ENCODE measurements around the gene PTPN14.
"Not testable (repeated sequence)": the region's sequence is repeated elsewhere in the genome, so short reads cannot be mapped to it uniquely, and the experiment has no call there.

PTPN14 gene

GRCh38 chr1:214523124-214523824 lies 28.1 kb downstream of the PTPN14 start:
- H3K27me3 ChIP-seq (ENCODE audit: control insufficient read depth in 1 of 2, insufficient read depth in 2 of 2, low read length in 2 of 2): no peaks in the 10 kb centered on the region
- no peak overlapping the region for H3K27ac ChIP-seq (ENCODE audit: low read depth, low read length)
- no peaks in the 10 kb centered on the region for H3K9me3 ChIP-seq (ENCODE audit: control insufficient read depth in 1 of 2, low read length in 2 of 2)
- no peak overlapping the region for H3K4me3 ChIP-seq (ENCODE audit: low read depth in 1 of 2, low read length in 2 of 2)
- no peak overlapping the region for H3K9ac ChIP-seq (ENCODE audit: low read depth in 1 of 2, low read length in 2 of 2)
- H3K4me1 ChIP-seq (ENCODE audit: control insufficient read depth in 1 of 2, insufficient read depth in 2 of 2, low read length in 2 of 2): no peaks in the 10 kb centered on the region
- no peaks in the 10 kb centered on the region for H3K36me3 ChIP-seq (ENCODE audit: control insufficient read depth in 1 of 2, insufficient read depth in 2 of 2, low read length in 2 of 2)

GRCh38 chr1:214521458-214521857 lies 29.9 kb downstream of the PTPN14 start:
- H3K36me3 ChIP-seq (ENCODE audit: control insufficient read depth in 1 of 2, insufficient read depth in 2 of 2, low read length in 2 of 2); H3K27ac ChIP-seq (ENCODE audit: low read depth, low read length); H3K4me1 ChIP-seq (ENCODE audit: control insufficient read depth in 1 of 2, insufficient read depth in 2 of 2, low read length in 2 of 2): not testable (repeated sequence)

GRCh38 chr1:214520544-214521165 lies 30.7 kb downstream of the PTPN14 start:
- H3K4me3 ChIP-seq (ENCODE audit: low read depth in 1 of 2, low read length in 2 of 2): no peak overlapping the region
- no peaks in the 10 kb centered on the region for H3K27me3 ChIP-seq (ENCODE audit: control insufficient read depth in 1 of 2, insufficient read depth in 2 of 2, low read length in 2 of 2)
- no peak overlapping the region for H3K9ac ChIP-seq (ENCODE audit: low read depth in 1 of 2, low read length in 2 of 2)
- H3K36me3 ChIP-seq (ENCODE audit: control insufficient read depth in 1 of 2, insufficient read depth in 2 of 2, low read length in 2 of 2): no peaks in the 10 kb centered on the region
- peaks cover 8 to 12% of the 10 kb centered on the region in 2 donors for H3K4me1 ChIP-seq (ENCODE audit: control insufficient read depth in 1 of 2, insufficient read depth in 2 of 2, low read length in 2 of 2)
- H3K27ac ChIP-seq (ENCODE audit: low read depth, low read length): no peak overlapping the region
- H3K9me3 ChIP-seq (ENCODE audit: control insufficient read depth in 1 of 2, low read length in 2 of 2): no peaks in the 10 kb centered on the region

More at GRCh38 chr1:214521458-214521857, 29.9 kb downstream of the PTPN14 start:
- H3K4me3 ChIP-seq (ENCODE audit: low read depth in 1 of 2, low read length in 2 of 2); H3K27me3 ChIP-seq (ENCODE audit: control insufficient read depth in 1 of 2, insufficient read depth in 2 of 2, low read length in 2 of 2); H3K9ac ChIP-seq (ENCODE audit: low read depth in 1 of 2, low read length in 2 of 2); H3K9me3 ChIP-seq (ENCODE audit: control insufficient read depth in 1 of 2, low read length in 2 of 2): not testable (repeated sequence)

GRCh38 chr1:214518361-214518760 lies 33.0 kb downstream of the PTPN14 start:
- Histone ChIP-seq H3K36me3 (ENCODE audit: control insufficient read depth in 1 of 2, insufficient read depth in 2 of 2, low read length in 2 of 2) (no peaks in the 10 kb centered on the region), H3K4me3 (ENCODE audit: low read depth in 1 of 2, low read length in 2 of 2) (no peak overlapping the region), H3K9ac (ENCODE audit: low read depth in 1 of 2, low read length in 2 of 2) (no peak overlapping the region), H3K27ac (ENCODE audit: low read depth, low read length) (no peak overlapping the region), H3K9me3 (ENCODE audit: control insufficient read depth in 1 of 2, low read length in 2 of 2) (no peaks in the 10 kb centered on the region), H3K4me1 (ENCODE audit: control insufficient read depth in 1 of 2, insufficient read depth in 2 of 2, low read length in 2 of 2) (peaks cover 8 to 12% of the 10 kb centered on the region in 2 donors), H3K27me3 (ENCODE audit: control insufficient read depth in 1 of 2, insufficient read depth in 2 of 2, low read length in 2 of 2) (no peaks in the 10 kb centered on the region)

- Histone ChIP-seq H3K9me3 (ENCODE audit: control insufficient read depth in 1 of 2, low read length in 2 of 2) (no peaks in the 10 kb centered on the region), H3K9ac (ENCODE audit: low read depth in 1 of 2, low read length in 2 of 2) (no peak overlapping the region), H3K4me3 (ENCODE audit: low read depth in 1 of 2, low read length in 2 of 2) (peak overlapping the region in 1 of 2 donors; percentile 44), H3K27ac (ENCODE audit: low read depth, low read length) (no peak overlapping the region), H3K36me3 (ENCODE audit: control insufficient read depth in 1 of 2, insufficient read depth in 2 of 2, low read length in 2 of 2) (no peaks in the 10 kb centered on the region), H3K27me3 (ENCODE audit: control insufficient read depth in 1 of 2, insufficient read depth in 2 of 2, low read length in 2 of 2) (no peaks in the 10 kb centered on the region), H3K4me1 (ENCODE audit: control insufficient read depth in 1 of 2, insufficient read depth in 2 of 2, low read length in 2 of 2) (peaks cover 8 to 12% of the 10 kb centered on the region in 2 donors)
Measured at GRCh38 chr1:214516434-214517326, 34.7 kb downstream of the PTPN14 start.

GRCh38 chr1:214515544-214516433 lies 35.6 kb downstream of the PTPN14 start:
- H3K27ac ChIP-seq (ENCODE audit: low read depth, low read length): no peak overlapping the region
- H3K9me3 ChIP-seq (ENCODE audit: control insufficient read depth in 1 of 2, low read length in 2 of 2): no peaks in the 10 kb centered on the region
- H3K4me1 ChIP-seq (ENCODE audit: control insufficient read depth in 1 of 2, insufficient read depth in 2 of 2, low read length in 2 of 2): peaks cover 8 to 12% of the 10 kb centered on the region in 2 donors
- no peaks in the 10 kb centered on the region for H3K36me3 ChIP-seq (ENCODE audit: control insufficient read depth in 1 of 2, insufficient read depth in 2 of 2, low read length in 2 of 2)
- no peaks in the 10 kb centered on the region for H3K27me3 ChIP-seq (ENCODE audit: control insufficient read depth in 1 of 2, insufficient read depth in 2 of 2, low read length in 2 of 2)
- no peak overlapping the region for H3K9ac ChIP-seq (ENCODE audit: low read depth in 1 of 2, low read length in 2 of 2)
- peak overlapping the region in 1 of 2 donors; percentile 44 for H3K4me3 ChIP-seq (ENCODE audit: low read depth in 1 of 2, low read length in 2 of 2)

GRCh38 chr1:214514819-214515383 lies 36.5 kb downstream of the PTPN14 start:
- Histone ChIP-seq H3K27ac (ENCODE audit: low read depth, low read length) (no peak overlapping the region), H3K4me1 (ENCODE audit: control insufficient read depth in 1 of 2, insufficient read depth in 2 of 2, low read length in 2 of 2) (peaks cover 8 to 12% of the 10 kb centered on the region in 2 donors), H3K27me3 (ENCODE audit: control insufficient read depth in 1 of 2, insufficient read depth in 2 of 2, low read length in 2 of 2) (no peaks in the 10 kb centered on the region), H3K36me3 (ENCODE audit: control insufficient read depth in 1 of 2, insufficient read depth in 2 of 2, low read length in 2 of 2) (no peaks in the 10 kb centered on the region), H3K9ac (ENCODE audit: low read depth in 1 of 2, low read length in 2 of 2) (no peak overlapping the region), H3K4me3 (ENCODE audit: low read depth in 1 of 2, low read length in 2 of 2) (no peak overlapping the region), H3K9me3 (ENCODE audit: control insufficient read depth in 1 of 2, low read length in 2 of 2) (no peaks in the 10 kb centered on the region)

GRCh38 chr1:214514032-214514818 lies 37.2 kb downstream of the PTPN14 start:
- no peaks in the 10 kb centered on the region for H3K9me3 ChIP-seq (ENCODE audit: control insufficient read depth in 1 of 2, low read length in 2 of 2)
- no peak overlapping the region for H3K4me3 ChIP-seq (ENCODE audit: low read depth in 1 of 2, low read length in 2 of 2)
- no peak overlapping the region for H3K27ac ChIP-seq (ENCODE audit: low read depth, low read length)
- peaks cover 8 to 12% of the 10 kb centered on the region in 2 donors for H3K4me1 ChIP-seq (ENCODE audit: control insufficient read depth in 1 of 2, insufficient read depth in 2 of 2, low read length in 2 of 2)
- H3K36me3 ChIP-seq (ENCODE audit: control insufficient read depth in 1 of 2, insufficient read depth in 2 of 2, low read length in 2 of 2): no peaks in the 10 kb centered on the region
- H3K9ac ChIP-seq (ENCODE audit: low read depth in 1 of 2, low read length in 2 of 2): no peak overlapping the region
- H3K27me3 ChIP-seq (ENCODE audit: control insufficient read depth in 1 of 2, insufficient read depth in 2 of 2, low read length in 2 of 2): no peaks in the 10 kb centered on the region

GRCh38 chr1:214513394-214513793 lies 38.0 kb downstream of the PTPN14 start:
- Histone ChIP-seq H3K36me3 (ENCODE audit: control insufficient read depth in 1 of 2, insufficient read depth in 2 of 2, low read length in 2 of 2) (no peaks in the 10 kb centered on the region), H3K9me3 (ENCODE audit: control insufficient read depth in 1 of 2, low read length in 2 of 2) (no peaks in the 10 kb centered on the region), H3K9ac (ENCODE audit: low read depth in 1 of 2, low read length in 2 of 2) (no peak overlapping the region), H3K27me3 (ENCODE audit: control insufficient read depth in 1 of 2, insufficient read depth in 2 of 2, low read length in 2 of 2) (no peaks in the 10 kb centered on the region), H3K4me3 (ENCODE audit: low read depth in 1 of 2, low read length in 2 of 2) (no peak overlapping the region), H3K4me1 (ENCODE audit: control insufficient read depth in 1 of 2, insufficient read depth in 2 of 2, low read length in 2 of 2) (peaks cover 8 to 12% of the 10 kb centered on the region in 2 donors), H3K27ac (ENCODE audit: low read depth, low read length) (no peak overlapping the region)
